Stimulated activated CD4-positive, alpha-beta T cell treated with anti-CD3 and anti-CD28 coated beads, Interleukin-15, amount 100 ng/mL, for 48 hours (primary cell): ENCODE data around the gene LPO.

Experiments used
- DNase-seq, 2 donors: peaks; one replicate each; pipeline ENCODE4 v3.0.0-alpha.2; 2020; ENCODE audit warnings: low read depth in 2 of 2

The LPO gene

DNA sequence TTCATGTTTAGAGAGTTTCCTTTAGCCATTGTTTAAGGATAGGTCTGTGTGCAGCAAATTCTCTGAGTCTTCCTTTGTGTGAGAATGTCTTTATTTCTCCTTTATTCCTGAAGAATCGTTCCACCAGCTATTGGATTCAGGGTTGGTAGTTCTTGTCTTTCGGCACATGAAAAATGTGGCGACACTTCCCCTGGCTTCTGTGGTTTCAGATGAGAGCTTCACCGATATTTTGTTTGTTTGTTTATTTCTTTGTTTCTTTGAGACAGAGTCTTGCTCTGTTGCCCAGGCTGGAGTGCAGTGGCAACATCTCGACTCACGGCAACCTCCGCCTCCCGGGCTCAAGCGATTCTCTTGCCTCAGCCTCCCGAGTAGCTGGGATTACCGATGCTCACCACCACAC, 23.8 kb downstream of the LPO start:
- DNase-seq: no peak

DNA sequence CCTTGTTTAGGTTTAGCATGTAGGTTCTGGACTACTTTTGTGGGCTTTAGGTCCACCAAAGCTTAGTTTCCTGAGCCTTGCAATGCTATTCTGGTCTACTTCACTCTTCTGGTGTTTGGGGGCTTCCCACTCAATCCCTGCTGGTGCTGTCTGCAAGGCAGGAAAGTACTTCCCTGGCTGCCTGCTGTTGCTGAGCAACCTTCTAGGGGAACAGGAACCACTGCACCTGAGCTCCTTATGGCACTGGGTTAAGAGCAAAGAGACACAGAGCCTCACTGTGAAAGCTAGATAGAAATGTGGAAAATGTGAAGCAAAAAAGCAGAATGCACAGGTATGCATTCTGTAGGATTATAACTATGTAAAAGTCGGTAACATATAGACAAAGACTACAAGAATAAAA, 25.4 kb downstream of the LPO start:
- DNase-seq: no peak

DNA sequence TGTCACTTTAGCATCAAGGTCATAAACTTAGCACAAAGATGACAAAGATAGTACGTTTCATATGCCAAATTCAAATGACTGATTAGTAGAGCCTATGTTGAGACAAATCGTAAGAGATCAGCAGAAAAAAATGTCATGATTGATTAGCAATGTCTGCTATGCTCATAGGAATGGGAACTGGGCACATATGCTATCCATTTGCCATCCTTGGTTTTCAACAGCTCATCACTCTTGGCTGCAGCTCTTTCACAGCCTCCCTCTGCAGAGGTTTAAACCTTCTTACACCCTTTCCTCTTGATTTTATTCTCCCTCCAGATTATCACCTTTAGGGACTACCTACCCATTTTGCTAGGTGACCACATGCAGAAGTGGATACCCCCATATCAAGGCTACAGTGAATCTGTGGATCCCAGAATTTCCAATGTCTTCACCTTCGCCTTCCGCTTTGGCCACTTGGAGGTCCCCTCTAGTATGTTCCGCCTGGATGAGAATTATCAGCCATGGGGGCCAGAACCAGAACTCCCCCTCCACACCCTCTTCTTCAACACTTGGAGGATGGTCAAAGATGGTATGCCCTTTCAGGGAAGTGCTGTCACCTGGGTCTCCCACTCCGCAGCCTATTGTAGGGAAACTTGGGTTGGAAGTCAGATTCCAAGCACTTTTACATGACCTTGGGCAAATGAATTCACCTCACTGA, 26.2 kb downstream of the LPO start:
- DNase-seq: no peak

DNA sequence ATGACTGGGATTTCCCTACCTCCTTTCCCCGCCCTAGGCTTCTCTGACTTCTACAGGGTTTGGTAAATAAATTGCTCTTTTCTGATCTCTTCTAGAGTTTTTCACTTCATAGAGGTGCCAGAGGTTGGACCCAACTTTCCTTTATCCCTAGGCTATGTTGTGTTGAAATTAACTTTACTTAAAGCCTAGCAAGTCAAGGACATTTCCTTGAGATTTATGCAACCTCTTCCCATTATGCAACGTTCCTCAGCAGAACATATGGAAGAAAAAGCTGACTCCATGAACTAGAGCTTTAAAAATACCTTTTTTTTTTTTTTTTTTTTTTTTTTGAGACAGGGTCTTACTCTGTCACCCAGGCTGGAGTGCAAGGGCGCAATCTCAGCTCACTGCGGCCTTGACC, 26.9 kb downstream of the LPO start:
- DNase-seq: no peak

DNA sequence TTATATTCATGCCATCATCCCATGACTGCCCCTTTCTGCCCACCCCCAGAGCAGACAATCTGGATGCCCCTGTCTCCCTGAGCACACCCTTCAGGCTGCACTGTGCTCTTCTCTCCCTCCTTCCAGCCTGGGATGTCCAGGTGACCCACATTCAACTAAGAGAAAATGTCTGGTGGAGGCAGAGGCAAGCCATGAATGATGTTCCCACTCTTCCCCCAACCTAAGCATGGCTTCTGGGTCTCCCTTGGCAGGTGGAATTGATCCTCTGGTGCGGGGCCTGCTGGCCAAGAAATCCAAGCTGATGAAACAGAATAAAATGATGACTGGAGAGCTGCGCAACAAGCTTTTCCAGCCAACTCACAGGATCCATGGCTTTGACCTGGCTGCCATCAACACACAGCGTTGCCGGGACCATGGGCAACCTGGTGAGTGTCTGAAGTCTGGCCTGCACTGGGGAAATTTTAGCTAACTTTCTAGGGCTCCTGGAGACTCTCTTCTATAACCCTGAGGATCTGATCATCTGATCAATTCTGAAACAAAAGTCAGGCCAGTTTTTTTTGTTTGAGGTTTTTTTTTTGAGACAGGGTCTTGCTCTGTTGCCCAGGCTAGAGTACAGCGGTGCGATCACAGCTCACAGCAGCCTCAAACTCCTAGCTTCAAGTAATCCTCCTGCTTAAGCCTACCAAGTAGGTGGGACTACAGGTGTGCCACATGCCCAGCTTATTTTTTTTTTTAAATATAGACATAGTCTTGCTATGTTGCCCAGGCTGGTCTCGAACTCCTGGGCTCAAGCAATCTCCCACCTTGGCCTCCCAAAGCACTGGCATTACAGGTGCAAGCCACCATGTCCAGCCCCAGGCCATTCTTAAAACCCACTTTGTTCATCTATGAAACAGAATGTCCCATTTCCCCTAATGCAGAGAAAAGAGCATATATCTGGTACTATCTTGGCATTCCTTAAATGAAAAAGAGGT, 27.8 kb downstream of the LPO start:
- DNase-seq: no peak

DNA sequence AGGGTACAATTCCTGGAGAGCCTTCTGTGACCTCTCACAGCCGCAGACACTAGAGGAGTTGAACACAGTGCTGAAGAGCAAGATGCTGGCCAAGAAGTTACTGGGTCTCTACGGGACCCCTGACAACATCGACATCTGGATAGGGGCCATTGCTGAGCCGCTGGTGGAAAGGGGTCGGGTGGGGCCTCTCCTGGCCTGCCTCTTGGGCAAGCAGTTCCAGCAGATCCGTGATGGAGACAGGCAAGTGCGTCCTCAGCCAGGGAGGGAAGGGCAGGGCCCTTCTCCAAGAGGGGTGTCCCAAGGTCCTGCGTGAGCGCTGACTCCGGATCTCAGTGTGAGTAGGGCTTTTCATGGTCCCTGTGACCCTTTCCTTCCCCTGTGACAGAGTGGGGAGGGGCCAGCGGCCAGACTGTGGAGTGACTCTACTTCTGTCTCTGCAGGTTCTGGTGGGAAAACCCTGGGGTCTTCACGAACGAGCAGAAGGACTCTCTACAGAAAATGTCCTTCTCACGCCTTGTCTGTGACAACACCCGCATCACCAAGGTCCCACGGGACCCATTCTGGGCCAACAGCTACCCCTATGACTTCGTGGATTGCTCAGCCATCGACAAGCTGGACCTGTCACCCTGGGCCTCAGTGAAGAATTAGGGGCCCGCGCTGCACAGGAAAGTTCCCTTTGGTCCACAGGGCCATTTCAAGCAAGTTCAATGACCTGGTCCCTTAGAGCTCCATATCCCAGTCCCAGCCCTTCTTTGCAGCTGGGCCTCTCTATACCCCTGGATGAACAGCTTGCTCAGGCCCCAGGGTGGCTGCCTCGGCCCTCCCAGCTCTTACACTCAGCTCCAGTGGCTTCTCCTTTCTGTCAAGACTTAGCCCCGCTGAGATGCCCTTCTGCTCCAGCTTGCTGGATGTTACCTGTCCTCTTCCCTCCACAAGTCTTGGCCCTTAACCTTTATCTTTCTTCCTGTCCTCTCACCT, 29.3 kb downstream of the LPO start:
- DNase-seq: no peak

DNA sequence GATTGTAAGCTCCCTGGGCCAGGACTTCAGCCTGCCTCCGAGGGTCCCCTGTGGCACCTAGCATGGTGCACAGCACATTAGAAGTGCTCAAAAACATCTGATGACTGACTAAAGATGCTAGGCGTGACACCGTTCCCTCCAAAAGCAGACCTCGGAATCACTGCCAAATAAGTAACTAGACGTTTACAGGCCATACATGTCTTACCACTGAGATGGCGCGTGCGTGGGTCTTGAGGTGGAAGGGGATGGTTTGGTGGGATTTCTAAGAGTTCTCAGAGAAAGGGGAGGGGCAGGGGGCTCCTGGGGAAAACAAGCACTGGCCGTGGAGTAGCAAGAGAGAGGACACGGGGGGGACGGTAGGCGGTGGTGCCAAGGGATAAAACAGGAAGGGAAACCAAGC, 29.9 kb downstream of the LPO start:
- no peak for DNase-seq

DNA sequence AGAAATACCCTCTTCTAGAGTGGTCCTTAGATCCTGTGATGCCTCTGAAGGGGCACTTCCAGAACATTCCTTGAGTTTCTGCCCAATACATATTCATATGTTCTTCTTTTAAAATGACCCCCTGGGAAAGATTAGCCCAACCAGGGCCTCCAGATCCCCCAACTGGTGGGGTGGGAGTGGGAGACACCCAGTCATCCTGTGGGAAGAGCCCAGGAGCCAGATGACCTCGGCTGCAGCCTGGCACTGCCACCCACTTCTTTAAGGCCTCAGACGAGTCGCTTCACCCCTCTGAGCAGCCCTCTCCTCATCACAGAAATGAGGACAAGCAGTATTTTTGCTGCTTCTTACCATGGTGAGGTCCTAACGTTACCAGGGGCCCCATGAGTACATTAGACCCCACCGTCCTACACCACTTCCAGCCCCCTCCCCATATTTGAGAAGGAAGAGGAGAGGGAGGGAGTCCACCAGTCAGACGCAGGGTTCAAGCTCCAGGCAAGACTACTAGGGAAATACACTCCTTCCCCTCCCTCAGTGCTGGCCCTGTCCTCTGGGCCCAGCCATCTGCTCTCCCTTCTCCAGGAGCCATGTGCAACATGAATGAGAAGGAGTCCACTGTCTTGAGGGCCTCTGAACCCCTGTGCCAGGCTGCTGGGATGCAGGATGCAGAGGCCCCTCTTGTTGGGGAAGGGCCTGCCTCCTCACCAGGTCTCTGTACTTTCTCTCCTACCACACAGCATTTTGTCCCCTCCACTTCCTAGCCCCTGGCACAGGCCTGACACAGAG, 30.6 kb downstream of the LPO start:
- no peak for DNase-seq

DNA sequence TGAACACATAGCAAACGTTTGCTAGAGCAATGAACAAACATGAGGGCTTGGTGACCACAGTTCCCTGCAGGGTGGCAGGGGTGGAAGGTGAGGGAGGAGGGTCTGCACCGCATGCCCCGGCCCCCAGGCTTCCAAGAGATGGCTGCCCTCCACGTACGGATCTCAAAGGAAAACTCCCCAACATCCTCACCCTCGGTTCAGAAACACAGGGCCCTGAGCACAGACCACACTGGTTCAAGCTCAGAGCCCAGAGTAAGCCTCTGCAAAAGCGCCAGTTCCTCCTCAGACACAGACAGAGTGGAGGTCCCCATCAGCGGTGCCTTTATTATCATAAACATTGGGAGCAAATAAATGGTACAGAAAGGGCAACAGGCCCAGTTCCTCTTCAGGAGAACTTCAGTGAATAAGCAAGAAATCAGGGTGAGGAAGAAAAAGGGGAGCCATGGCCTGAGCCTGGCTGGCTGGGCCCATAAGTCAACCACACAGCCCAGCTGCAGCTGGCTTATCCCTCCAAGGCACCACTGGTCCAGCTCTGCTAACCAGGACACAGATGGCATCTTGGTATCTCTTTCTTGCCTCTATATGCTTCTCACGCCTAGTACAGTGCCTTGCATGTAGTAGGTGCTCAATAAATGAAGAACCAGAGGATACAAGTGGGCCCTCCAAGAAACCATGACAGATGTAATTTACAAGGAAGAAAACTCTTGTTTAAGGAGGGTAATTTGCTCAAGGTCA, 31.3 kb downstream of the LPO start:
- no peak for DNase-seq

DNA sequence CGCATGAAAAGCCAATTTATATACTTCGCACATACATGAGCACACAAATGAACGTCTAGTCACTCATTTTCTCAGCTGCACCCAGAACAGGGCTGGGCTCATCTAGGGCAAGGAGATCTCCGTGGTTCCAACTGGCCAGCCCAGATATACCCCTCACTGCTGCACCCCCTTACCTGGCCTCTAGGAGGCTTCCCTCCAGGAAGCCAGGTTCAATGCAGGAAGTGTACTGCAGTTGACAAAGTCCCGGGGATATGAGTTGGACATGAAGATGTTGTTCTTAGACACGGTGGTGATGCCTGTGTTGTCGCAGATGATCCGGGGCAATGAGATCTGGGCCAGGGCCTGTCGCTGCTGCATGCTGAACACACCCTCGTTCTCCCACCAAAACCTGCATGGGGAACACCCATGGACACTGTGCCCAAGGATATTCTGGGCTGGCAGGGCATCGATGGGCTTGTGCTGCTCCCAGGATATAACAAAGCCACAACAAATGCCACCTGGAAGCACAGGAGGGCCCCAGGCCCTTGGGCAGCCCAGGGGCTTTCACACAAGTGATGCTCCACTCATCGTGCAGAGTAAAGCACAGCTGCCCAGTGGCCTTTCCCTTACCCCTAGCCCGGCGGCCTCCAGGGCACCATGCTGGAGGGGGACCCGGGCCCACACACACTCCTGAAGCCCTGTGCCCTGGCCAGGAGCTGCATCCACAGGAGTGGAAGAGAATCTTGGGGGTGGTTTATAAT, 32.3 kb downstream of the LPO start:
- no peak for DNase-seq

DNA sequence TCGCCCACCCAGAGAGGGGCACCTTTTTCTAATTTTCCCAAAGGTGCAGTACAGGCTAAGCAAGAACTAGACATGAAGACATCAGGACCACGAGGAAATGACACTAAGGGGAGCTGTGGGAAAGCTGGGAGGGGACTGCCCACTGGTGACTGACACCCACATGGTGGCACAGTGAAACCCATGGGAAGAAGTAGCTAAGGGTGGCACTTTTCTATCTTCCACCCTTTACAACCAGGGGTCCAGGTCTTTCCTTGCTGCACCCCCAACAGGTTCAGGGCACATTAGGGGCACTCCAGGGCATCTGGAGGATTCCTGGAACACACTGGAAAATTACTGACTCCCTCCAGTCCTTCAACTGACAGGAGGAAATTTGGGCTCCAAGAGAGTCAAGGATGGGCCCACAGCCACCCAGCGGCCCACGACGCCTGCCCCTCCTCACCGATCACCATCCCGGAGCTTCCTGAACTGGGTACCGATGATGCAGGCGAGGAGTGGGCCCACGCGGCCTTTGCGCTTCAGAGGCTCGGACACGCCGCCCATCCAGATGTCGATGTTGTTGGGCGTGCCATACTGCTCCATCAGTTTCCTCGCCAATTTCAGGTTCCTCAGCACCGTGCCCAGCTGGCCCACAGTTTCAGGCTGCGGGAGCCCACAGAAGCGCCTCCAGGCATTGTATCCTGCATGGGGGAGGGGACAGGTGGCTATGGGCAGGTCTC, 33.0 kb downstream of the LPO start:
- no peak for DNase-seq

DNA sequence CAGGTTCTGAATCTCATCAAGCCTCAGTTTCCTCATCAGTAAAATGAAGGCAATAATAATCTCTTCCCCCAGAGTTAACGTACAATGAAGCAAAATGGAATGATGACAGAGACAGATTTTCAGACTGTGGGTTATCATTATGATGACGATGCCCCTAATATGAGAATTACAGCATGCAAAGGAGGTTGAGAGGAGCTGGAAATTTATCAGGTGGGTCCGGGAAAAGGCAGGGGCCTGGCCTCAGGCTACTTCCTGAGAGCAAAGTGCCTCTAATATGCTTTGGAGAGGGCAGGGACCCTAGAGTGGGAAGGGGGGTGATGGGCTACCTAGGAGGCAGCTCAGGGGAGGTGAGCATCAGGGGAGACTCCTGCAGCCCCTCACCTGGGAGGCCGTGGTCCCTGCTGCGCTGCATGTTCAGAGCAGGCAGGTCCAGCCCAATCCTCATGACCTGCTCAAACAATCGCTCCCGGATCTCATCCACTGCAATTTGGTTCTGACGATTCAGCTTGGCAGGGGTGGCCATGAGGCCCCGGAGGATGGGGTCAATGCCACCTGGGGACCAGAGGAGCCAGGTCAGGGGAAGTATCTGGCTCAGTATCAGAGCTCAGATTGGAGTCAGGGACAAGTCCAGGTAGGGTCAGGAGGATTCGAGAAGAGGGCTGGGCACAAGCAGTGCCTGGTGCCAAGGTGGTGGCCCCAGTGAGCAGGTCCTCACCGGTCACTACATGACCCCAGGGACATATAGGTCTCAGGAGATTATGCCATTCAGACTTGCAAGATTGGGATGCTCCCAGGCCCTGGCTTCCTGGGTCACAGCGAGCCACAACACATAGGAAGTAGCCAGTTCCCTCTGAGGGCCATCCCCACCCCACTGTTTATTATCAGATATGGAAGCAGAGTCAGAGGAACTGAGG, 34.2 kb downstream of the LPO start:
- DNase-seq: no peak

DNA sequence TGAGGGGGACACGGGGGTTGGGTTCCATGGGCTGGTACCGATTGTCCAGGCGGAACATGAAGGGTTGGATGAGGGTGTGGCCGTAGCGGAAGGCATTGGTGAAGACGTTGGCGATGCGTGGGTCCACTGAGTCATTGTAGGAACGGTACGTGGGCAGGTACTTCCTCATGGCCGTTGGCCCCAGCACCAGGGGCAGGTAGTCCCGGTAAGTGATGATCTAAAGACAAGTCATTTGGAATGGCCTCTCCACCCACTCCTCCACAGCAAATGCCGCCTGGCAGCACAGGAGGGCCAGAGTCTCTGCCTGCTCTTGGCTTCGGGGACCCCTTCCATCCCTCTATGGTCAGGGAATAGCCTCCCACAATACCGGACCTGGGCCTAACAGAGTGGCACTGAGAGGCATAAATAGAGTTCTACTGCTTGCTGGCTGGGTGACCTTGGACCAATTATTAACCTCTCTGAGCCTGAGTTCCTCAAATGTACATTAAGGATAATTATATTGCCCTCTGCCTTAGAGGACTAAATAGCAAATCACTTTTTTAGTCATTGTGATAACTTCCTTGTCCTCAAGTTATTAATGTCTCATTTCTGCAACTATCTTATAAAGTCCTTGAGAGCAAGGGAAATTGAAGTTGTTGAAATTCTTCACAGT, 35.2 kb downstream of the LPO start:
- no peak for DNase-seq

DNA sequence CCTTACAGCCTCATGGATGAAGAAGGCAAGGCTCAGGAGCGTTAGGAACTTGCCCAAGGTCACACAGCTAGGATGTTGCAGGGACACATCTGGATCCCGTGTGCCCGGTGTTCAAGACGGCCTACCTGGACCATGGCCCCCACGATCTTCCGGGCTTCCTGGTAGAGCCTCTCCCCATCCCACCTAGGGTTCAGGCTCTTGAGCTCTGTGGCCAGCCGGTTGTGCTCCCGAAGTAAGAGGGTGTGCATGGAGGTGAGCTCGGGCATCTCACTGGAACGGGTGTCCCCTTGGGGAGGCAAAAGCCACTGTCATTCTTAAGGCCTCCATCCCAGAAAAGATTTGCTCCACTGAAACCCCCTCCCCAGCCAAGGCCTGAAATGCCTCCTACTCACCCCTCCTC, 37.0 kb downstream of the LPO start:
- no peak for DNase-seq

DNA sequence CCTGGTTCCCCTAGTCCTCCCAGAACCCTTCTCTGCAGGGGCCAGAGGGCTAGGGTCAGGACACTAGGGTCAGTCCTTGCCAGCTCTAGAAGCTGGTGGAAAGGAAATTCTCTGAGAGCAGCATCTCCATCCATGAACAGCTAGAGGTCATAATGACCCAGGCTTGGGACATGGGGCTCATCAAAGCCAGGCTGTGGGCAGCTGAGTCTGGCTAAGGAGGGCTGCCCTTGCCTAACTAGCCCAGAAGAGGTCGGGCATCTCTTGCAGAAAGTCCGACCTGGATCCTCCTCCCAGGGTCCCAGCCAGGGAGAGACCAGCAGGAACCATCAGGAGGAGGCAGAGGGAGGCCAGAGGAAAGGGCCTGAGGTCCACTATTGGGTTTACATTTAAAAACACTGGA, 38.0 kb downstream of the LPO start:
- no peak for DNase-seq

DNA sequence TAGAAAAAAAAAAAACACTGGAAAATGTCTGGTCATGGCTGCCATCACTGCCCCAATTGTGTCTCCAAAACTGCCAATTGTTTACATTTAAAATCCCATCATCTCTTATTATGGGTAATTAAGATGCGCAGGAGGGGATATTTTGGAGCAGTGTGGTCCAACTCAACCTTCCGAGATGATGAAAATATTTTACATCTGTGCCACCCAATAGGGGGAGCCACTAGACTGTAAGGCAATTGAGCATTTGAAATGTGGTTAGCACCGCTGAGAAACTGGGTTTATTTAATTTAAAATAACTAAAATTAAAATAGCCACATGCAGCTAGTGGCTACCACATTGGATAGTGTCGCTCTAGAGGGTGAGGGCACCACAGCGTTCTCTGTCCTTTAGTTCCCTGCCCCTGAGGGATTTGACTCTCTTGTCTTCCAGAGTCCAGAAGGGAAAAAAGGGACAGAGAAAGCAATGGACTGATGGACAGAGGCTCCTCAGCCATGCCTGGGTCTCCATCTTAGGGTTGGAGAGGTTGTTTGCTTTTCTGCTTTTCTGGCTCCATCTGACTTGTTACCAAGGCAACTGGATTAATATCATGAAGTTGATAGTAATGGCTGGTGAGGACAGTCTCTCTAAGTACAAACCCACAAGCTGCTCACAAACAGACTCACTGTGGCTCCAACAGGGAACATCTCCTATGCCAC, 38.9 kb downstream of the LPO start:
- no peak for DNase-seq
